OCI-LY7 (cell line): ENCODE results near the gene CLEC3B.

Source experiments
- EZH2phosphoT487 ChIP-seq: fragments of 200-600 bp; sonication (generic); IDR thresholded peaks from 2 replicates; pipeline ENCODE4 v1.6.1; 2018; ENCODE audit warnings: low read depth, borderline replicate concordance, mild to moderate bottlenecking, mixed run types, antibody characterized with exemption, low read length, moderate library complexity, mixed read lengths
- TF ChIP-seq, protein P1 (sequence below): fragments of 200-600 bp; sonication (generic); conservative IDR thresholded peaks from 2 replicates; pipeline ENCODE4 v1.5.1; 2014; ENCODE audit warnings: mild to moderate bottlenecking, antibody characterized with exemption, low read length, moderate library complexity, mixed read lengths

DNA sequence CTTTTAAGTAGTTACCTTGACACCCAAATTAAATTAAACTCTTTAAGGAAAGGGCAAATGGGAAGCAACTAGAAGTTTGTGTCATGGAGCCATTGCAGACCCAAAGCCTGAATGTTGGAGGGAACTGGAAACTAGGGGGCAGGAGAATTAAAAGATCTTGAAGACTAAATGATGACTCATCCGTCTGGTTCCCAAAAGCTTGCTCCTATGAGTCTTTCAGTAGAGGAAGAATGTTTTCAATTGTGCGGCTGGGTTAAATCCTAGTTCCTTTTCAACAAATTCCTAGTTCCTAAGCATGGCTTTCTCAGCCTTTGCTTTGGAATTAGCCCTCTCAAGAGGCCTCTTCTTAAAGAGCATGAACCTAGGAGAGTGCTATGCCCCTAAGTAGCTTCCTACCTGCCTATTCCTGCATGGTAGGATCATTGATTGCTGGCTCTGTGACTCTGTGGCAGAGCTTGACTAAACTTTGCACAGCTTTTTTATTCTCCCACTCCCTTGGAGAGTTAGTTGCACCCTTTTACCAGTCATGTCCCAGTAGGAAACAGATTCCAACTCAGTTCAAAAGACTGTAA is 17.7 kb downstream of the CLEC3B start:
- TF ChIP-seq, protein P1, sequence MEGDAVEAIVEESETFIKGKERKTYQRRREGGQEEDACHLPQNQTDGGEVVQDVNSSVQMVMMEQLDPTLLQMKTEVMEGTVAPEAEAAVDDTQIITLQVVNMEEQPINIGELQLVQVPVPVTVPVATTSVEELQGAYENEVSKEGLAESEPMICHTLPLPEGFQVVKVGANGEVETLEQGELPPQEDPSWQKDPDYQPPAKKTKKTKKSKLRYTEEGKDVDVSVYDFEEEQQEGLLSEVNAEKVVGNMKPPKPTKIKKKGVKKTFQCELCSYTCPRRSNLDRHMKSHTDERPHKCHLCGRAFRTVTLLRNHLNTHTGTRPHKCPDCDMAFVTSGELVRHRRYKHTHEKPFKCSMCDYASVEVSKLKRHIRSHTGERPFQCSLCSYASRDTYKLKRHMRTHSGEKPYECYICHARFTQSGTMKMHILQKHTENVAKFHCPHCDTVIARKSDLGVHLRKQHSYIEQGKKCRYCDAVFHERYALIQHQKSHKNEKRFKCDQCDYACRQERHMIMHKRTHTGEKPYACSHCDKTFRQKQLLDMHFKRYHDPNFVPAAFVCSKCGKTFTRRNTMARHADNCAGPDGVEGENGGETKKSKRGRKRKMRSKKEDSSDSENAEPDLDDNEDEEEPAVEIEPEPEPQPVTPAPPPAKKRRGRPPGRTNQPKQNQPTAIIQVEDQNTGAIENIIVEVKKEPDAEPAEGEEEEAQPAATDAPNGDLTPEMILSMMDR, result no peak
- TF ChIP-seq EZH2phosphoT487, result no peak
